Fibroblast of lung (primary cell): ENCODE measurements around the gene TPCN2. TPM values are rescaled to one million over a fixed set of nuclear protein-coding genes. Genes with fewer than 3 reads are reported as not detected.

Source experiments
- DNase-seq, 2 donors: peaks; one replicate each; pipeline versions ENCODE4 v3.0.0 to v3.0.0-alpha.2; 2010; ENCODE audit warnings: low read depth in 2 of 2
- H2AFZ ChIP-seq: 2 replicates; pipeline ENCODE4 v1.5.1; 2012; ENCODE audit warnings: low read length, control low read depth, inconsistent platforms
- H3K27ac ChIP-seq: 2 replicates; pipeline ENCODE4 v1.5.1; 2011; ENCODE audit warnings: low read length, control low read depth; ENCODE audit not compliant: insufficient read depth
- H3K27me3 ChIP-seq: 2 replicates; pipeline ENCODE4 v1.5.1; 2011; ENCODE audit warnings: mild to moderate bottlenecking, low read length; ENCODE audit not compliant: control insufficient read depth, insufficient read depth
- H3K36me3 ChIP-seq: 2 replicates; pipeline ENCODE4 v1.5.1; 2011; ENCODE audit warnings: low read length; ENCODE audit not compliant: control insufficient read depth, insufficient read depth
- H3K4me1 ChIP-seq: 2 replicates; pipeline ENCODE4 v1.5.1; 2011; ENCODE audit warnings: low read length; ENCODE audit not compliant: control insufficient read depth, insufficient read depth; ENCODE audit errors: extremely low read depth
- H3K4me2 ChIP-seq: 2 replicates; pipeline ENCODE4 v1.5.1; 2011; ENCODE audit warnings: low read length, control low read depth; ENCODE audit not compliant: insufficient read depth; ENCODE audit errors: extremely low read depth
- H3K4me3 ChIP-seq, 4 experiments: fragments of 200-600 bp in 1 of 4; sonication (generic) in 1 of 4; replicated peaks in 1 of 4; 2 replicates each; pipeline ENCODE4 v1.5.1; 2011 to 2016; ENCODE audit warnings: low read length in 4 of 4, low read depth in 3 of 4, mild to moderate bottlenecking in 3 of 4, control low read depth in 2 of 4, inconsistent platforms in 1 of 4, mixed read lengths in 1 of 4; ENCODE audit not compliant: insufficient read depth in 1 of 4; ENCODE audit errors: control extremely low read depth in 1 of 4
- H3K79me2 ChIP-seq: 2 replicates; pipeline ENCODE4 v1.5.1; 2012; ENCODE audit warnings: mild to moderate bottlenecking, low read length, inconsistent platforms; ENCODE audit not compliant: control insufficient read depth, insufficient read depth
- H3K9ac ChIP-seq: 2 replicates; pipeline ENCODE4 v1.5.1; 2011; ENCODE audit warnings: mild to moderate bottlenecking, low read length, control low read depth; ENCODE audit not compliant: insufficient read depth
- H3K9me3 ChIP-seq: 2 replicates; pipeline ENCODE4 v1.5.1; 2012; ENCODE audit warnings: low read depth, low read length; ENCODE audit not compliant: control insufficient read depth, insufficient read depth
- H4K20me1 ChIP-seq: 2 replicates; pipeline ENCODE4 v1.5.1; 2011; ENCODE audit warnings: low read length; ENCODE audit not compliant: control insufficient read depth, insufficient read depth; ENCODE audit errors: extremely low read depth
- CTCF ChIP-seq, 2 donors: IDR thresholded peaks in 1 of 2; conservative IDR thresholded peaks in 1 of 2; 1 replicate in 1 of 2; 2 replicates in 1 of 2; pipeline ENCODE4 v1.5.1; 2011 to 2012; ENCODE audit warnings: low read length in 2 of 2, control low read depth in 1 of 2, inconsistent platforms in 1 of 2, low read depth in 1 of 2, mild to moderate bottlenecking in 1 of 2
- EZH2 ChIP-seq: IDR thresholded peaks from 2 replicates; pipeline ENCODE4 v1.5.1; 2012; ENCODE audit warnings: low read length, control low read depth, mild to moderate bottlenecking; ENCODE audit errors: missing control alignments
- polyA plus RNA-seq, 2 donors: library from polyadenylated mRNA; depleted of rRNA in 1 of 2; stranded (reverse) in 1 of 2; unstranded in 1 of 2; fragments of >200 nt; gene quantifications; 2 replicates each; pipeline ENCODE4 v1.2.1, GENCODE V29; 2011 to 2012; ENCODE audit warnings: missing spikeins in 1 of 2
- total RNA-seq: library from RNA; depleted of rRNA; stranded (reverse); fragments of >200 nt; gene quantifications from 2 replicates; pipeline ENCODE4 v1.2.1, GENCODE V29; 2014

The TPCN2 gene
- total and polyA plus RNA-seq, 2 donors (not counting 1 experiment from before 2014, with no cell fraction given) = 9.7 to 11.7 TPM

DNA sequence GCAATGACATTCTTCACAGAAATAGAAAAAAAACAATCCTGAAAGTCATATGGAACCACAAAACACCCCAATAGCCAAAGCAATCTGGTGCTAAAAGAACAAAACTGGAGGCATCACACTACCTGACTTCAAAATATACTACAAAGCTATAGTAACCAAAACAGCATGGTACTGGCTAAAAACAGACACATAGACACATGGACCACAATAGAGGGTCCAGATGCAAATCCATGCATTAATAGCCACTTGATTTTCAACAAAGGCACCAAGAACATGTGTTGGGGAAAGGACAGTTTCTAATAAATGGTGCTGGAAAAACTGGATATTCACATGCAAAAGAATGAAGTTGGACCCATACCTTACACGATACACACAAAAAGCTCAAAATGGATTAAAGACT lies 79.2 kb downstream of the TPCN2 start:
- H3K9ac ChIP-seq = no peak overlapping the region
- no peaks in the 10 kb centered on the region for H3K9me3 ChIP-seq
- no peaks in the 10 kb centered on the region for H3K79me2 ChIP-seq
- H3K4me2 ChIP-seq = no peak overlapping the region
- no peaks in the 10 kb centered on the region for H3K36me3 ChIP-seq
- H3K27me3 ChIP-seq = peaks cover 2% of the 10 kb centered on the region
- no peak overlapping the region for H3K4me3 ChIP-seq
- H4K20me1 ChIP-seq = no peaks in the 10 kb centered on the region
- H2AFZ ChIP-seq = no peak overlapping the region
- DNase-seq = no peak
- no peak for TF ChIP-seq CTCF (conservative IDR thresholded peaks at IDR 0.05 in 1 of 2, IDR thresholded peaks at IDR 0.05 in 1 of 2; ENCODE audit: low read depth in 1 of 2, low read length in 2 of 2)
- TF ChIP-seq EZH2 = no peak
- no peak overlapping the region for H3K27ac ChIP-seq
- H3K4me1 ChIP-seq = peaks cover 11% of the 10 kb centered on the region

DNA sequence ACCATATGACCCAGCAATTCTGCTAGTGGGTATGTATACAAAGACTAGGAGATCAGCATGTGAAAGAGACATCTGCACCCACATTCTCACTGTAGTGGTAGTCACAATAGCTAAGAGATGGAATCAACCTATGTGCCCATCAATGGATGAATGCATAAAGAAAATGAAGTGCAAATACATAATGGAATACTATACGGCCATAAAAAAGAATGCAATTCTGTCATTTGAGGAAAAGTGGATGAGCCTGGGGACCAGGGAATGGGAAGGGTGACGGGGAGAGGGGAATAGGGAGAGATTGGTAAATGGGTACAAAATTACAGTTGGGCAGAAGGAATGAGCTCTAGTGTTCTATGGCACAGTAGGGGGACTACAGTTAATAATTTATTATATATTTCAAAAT lies 80.3 kb downstream of the TPCN2 start:
- no peak for TF ChIP-seq CTCF (conservative IDR thresholded peaks at IDR 0.05 in 1 of 2, IDR thresholded peaks at IDR 0.05 in 1 of 2; ENCODE audit: low read depth in 1 of 2, low read length in 2 of 2)
- TF ChIP-seq EZH2 = no peak
- Histone ChIP-seq H2AFZ (no peak overlapping the region), H4K20me1 (no peaks in the 10 kb centered on the region), H3K9me3 (no peaks in the 10 kb centered on the region), H3K36me3 (no peaks in the 10 kb centered on the region), H3K27ac (no peak overlapping the region), H3K4me3 (no peak overlapping the region), H3K79me2 (no peaks in the 10 kb centered on the region), H3K4me2 (no peak overlapping the region), H3K9ac (no peak overlapping the region), H3K4me1 (peaks cover 4% of the 10 kb centered on the region), H3K27me3 (peaks cover 2% of the 10 kb centered on the region)
- no peak for DNase-seq

DNA sequence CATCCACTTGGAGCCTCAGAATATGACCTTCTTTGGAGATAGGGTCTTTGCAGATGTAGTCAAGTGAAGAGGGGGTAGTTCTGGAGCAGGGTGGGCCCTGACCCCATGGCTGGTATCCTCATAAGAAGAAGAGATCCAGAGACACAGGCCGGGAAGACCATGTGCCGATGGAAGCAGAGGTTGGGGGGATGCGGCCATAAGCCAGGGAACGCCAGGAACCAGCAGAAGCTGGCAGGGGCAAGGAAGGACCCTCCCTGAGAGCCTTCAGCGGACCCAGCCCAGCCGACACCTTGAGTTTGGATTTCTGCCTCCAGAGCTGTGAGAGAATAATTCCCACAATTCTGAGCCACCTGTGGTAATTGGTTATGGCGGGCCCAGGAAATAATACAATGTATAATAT lies 80.9 kb downstream of the TPCN2 start:
- Histone ChIP-seq H3K9ac (no peak overlapping the region), H3K27me3 (peaks cover 2% of the 10 kb centered on the region), H2AFZ (no peak overlapping the region), H3K79me2 (no peaks in the 10 kb centered on the region), H3K4me2 (no peak overlapping the region), H3K27ac (no peak overlapping the region), H3K36me3 (no peaks in the 10 kb centered on the region), H3K4me1 (peaks cover 2% of the 10 kb centered on the region), H3K9me3 (no peaks in the 10 kb centered on the region), H3K4me3 (no peak overlapping the region), H4K20me1 (no peaks in the 10 kb centered on the region)
- no peak for DNase-seq
- no peak for TF ChIP-seq CTCF (conservative IDR thresholded peaks at IDR 0.05 in 1 of 2, IDR thresholded peaks at IDR 0.05 in 1 of 2; ENCODE audit: low read depth in 1 of 2, low read length in 2 of 2)
- no peak for TF ChIP-seq EZH2
